Measurements from ENCODE around the gene MAGOH. TPM values are rescaled to one million over a fixed set of nuclear protein-coding genes. Genes with fewer than 3 reads are reported as not detected.

MAGOH gene
- total RNA-seq, 1 donor from 2014 or later, result 27.2 TPM

DNA sequence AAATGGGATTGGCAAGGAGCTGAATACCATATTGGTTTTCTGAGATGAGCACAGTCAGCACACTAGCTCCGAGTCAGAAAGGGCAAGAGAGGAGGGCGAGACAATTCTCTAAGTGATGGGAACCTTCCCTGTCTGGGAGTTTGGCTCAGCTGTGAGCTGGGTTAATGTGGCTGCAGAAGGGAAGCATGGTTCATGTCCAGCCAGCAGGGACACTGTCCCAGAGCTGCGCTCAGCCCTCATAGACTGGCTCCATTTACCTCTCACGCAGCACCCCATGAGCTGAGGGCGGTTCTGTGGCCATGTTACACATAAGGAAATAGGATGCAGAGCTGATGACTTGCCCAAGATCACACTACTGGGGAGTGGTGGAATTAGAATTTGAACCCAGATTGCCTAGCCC is 57.4 kb downstream of the MAGOH start:
- Mint-ChIP-seq H3K9me3 (ENCODE audit: low read depth) (no peaks in the 10 kb centered on the region), H3K4me1 (ENCODE audit: low read depth) (peaks cover 7% of the 10 kb centered on the region), H3K27me3 (ENCODE audit: low read depth) (no peaks in the 10 kb centered on the region), H3K4me3 (ENCODE audit: unreplicated experiment) (no peak overlapping the region), H3K27ac (ENCODE audit: unreplicated experiment) (no peak overlapping the region), H3K36me3 (ENCODE audit: low read depth) (no peaks in the 10 kb centered on the region)
- no peak for TF ChIP-seq CTCF (IDR thresholded peaks at IDR 0.05)
- no peak for DNase-seq (ENCODE audit: low spot score)

GRCh38 chr1:53180226-53180625 is 58.1 kb downstream of the MAGOH start:
- Mint-ChIP-seq H3K27me3 (ENCODE audit: low read depth) (no peaks in the 10 kb centered on the region), H3K4me3 (ENCODE audit: unreplicated experiment) (no peak overlapping the region), H3K36me3 (ENCODE audit: low read depth) (no peaks in the 10 kb centered on the region), H3K4me1 (ENCODE audit: low read depth) (peaks cover 7% of the 10 kb centered on the region), H3K27ac (ENCODE audit: unreplicated experiment) (peak overlapping the region; percentile 41), H3K9me3 (ENCODE audit: low read depth) (no peaks in the 10 kb centered on the region)
- no peak for TF ChIP-seq CTCF (IDR thresholded peaks at IDR 0.05)
- no peak for DNase-seq (ENCODE audit: low spot score)

Other genes starting within 250 kb of the MAGOH start
- gene PODN, start 176.3 kb downstream of the MAGOH start, total RNA-seq, result 4.1 to 9.3 TPM (median 9.2 TPM) in 3 replicates
- gene SLC1A7, start 95.9 kb downstream of the MAGOH start, total RNA-seq, result not detected in 3 replicates
- 11.0 to 12.6 TPM (median 12.3 TPM) in 3 replicates for gene CPT2, start 41.7 kb downstream of the MAGOH start, total RNA-seq
- 39.7 to 49.3 TPM (median 41.6 TPM) in 3 replicates for gene CZIB, start 17.9 kb downstream of the MAGOH start, total RNA-seq
- 7.1 to 14.5 TPM (median 8.3 TPM) in 3 replicates for gene LRP8, start 89.6 kb upstream of the MAGOH start, total RNA-seq
- gene DMRTB1, start 220.9 kb upstream of the MAGOH start, total RNA-seq, result not detected in 3 replicates